NCI-H510A (cell line): Measurements from ENCODE around the gene ANO8.
"Not testable (repeated sequence)": the region's sequence is repeated elsewhere in the genome, so short reads cannot be mapped to it uniquely, and the experiment has no call there.

Experiments
- DNase-seq: peaks from one replicate; lab custom pipeline; 2025; lab: John Stamatoyannopoulos, UW

Gene ANO8

GRCh38 chr19:17334414-17335409 is at the start of gene ANO8:
Gene ANO8 (minus strand): TSS chr19:17334855. CDS start chr19:17334670, 185 bp downstream.
- DNase-seq = peak; percentile 95

DNA sequence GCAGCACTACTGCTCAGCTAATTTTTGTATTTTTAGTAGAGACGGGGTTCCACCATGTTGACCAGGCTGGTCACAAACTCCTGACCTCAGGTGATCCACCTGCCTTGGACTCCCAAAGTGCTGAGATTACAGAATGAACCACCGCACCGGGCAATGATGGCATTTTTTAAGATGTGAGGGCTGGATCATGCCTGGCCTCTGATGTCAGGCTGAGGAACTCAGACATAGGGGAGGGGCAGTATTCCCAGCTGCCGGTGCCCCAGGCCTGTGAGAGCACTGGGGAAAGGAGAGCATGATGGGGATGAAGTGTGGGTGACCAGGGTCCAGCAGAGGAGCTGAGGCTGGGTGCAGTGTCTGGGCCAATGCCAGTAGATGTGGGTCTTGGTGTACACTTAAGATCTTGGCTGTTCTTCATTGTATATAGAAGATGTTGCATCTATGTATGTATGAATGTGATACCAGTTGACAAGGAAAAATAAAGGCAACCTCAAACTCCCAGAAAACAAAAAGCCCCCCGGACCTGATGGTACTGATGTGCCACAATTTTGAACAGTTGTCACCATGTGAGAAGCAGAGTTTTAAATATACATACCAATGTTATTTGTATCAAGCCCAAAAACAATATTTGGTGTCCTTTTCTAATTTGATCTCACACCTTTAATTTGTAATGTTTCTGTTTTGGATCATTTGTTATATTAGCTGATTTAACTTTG is 45.9 kb upstream of the ANO8 start:
- no peak for DNase-seq

GRCh38 chr19:17379221-17379631 is 44.6 kb upstream of the ANO8 start:
- DNase-seq = no peak

GRCh38 chr19:17378271-17378670 is 43.6 kb upstream of the ANO8 start:
- no peak for DNase-seq

GRCh38 chr19:17376935-17377600 is 42.4 kb upstream of the ANO8 start, which contains the start of gene PLVAP:
Gene PLVAP (minus strand): TSS chr19:17377342. CDS start chr19:17377288, 54 bp downstream.
- DNase-seq = no peak

- no peak for DNase-seq
Observed at GRCh38 chr19:17370026-17370587, 35.5 kb upstream of the ANO8 start.

DNA sequence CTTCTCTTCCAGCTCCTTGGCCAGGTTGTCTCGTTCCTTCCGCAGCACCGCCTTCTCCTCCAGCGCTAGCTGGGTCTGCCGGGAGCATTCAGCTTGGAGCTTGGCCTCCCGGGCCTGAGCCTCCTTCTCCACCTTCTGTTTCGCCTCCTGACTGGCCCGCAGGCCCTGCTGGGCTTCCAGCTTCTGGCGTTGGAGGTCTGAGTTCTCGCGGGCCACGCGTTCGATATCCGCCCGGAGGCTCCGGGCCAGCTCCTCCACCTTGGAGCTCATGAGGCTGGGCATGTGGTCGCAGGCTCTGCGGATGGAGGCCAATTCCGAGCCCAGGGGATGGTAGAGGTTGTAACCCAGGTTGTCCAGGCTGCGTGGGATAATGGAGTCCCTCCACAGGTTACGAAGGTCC is 30.7 kb upstream of the ANO8 start:
- no peak for DNase-seq

GRCh38 chr19:17363852-17364605 is 29.4 kb upstream of the ANO8 start:
- DNase-seq = not testable (repeated sequence)

GRCh38 chr19:17359905-17360800 is 25.5 kb upstream of the ANO8 start:
- no peak for DNase-seq

DNA sequence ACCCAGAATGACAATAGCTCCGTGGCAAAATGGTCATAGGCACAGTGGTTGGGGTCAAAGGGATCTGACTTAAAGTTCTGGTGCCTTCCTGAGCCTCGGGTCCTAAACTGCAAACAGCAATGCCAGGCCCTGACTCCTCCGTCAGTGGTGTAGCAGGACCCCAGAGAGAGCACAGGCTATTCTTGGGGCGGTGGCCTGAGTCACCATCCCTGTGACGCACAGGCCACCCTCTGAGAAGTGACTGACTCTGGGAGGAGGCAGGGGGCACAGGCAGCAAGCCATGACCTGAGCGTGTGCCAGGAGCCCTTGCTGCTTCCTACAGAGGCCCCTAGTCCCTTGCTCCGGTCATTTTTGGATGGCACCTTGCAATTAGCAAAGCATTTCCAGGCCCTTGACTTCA is 23.7 kb upstream of the ANO8 start:
- no peak for DNase-seq

- DNase-seq = no peak
Observed at GRCh38 chr19:17357724-17358123, 23.1 kb upstream of the ANO8 start.

DNA sequence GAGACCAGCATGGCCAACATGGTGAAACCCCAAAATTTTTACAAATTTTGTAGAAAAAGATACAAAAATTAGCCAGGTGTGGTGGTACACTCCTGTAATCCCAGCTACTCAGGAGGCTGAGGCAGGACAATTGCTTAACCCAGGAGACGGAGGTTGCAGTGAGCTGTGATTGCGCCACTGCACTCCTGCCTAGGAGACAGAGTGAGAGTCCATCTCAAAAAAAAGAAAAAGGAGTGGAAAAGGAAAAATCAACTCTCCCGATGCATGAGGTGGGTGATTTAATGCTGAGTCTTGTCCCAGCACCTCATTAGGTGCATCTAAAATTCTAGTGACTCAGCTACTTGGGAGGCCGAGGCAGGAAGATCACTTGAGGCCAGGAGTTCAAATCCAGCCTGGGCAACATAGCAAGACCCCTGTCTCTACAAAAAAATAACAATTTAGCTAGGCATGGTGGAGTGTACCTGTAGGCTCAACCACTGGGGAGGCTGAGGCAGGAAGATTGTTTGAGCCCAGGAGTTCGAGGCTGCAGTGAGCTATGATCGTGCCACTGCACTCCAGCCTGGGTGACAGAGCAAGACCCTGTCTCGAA is 22.5 kb upstream of the ANO8 start:
- no peak for DNase-seq

DNA sequence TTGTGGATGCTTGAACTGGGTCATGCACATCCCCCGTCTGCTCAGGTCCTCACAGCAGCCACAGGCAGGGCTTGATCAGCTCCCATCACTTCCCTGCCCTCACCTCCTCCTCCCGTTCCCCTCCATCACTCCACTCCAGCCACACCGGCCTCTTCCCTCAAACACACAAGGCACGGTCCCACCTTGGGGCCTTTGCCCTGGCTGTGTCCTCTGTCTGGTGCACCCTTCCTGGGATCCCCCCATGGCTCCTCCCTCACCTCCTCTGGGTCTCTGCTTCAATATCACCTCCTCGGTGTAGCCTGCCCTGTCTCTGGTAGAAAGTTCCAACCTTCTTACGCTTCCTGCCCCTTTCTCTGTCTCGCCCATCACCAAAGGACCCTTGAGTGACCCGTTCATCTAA is 18.7 kb upstream of the ANO8 start:
- no peak for DNase-seq

- no peak for DNase-seq
Observed at GRCh38 chr19:17352608-17353280, 18.1 kb upstream of the ANO8 start.

DNA sequence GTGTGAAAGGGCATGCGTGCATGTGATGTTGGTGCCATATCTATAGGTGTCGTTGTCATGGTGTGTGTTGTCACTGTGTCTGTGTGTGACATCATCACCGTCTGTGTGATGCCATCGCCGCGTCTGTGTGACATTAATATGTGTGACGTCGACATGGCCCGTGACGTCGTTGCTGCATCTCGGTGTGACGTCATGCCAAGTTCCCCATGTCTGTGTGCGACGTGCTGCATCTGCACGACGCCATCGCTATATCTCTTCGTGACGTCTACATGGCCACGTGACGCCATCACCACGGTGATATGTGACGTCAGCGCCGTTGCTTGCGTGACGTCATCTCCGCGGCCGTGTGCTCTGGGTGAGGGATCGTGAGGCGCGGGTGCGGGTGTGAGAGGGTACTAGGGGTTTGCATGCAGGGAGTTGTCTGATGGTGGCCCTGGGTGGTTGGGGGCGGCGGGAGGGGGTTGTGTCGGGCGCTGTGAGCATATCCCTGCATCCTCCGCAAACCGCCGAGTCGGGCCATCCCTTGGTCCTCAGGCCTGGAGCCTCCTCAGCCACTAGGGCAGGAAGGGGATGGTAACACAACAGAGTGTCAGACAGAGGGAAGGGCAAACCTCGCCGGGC is 17.3 kb upstream of the ANO8 start:
- no peak for DNase-seq

GRCh38 chr19:17348700-17349099 is 14.0 kb upstream of the ANO8 start:
- no peak for DNase-seq

DNA sequence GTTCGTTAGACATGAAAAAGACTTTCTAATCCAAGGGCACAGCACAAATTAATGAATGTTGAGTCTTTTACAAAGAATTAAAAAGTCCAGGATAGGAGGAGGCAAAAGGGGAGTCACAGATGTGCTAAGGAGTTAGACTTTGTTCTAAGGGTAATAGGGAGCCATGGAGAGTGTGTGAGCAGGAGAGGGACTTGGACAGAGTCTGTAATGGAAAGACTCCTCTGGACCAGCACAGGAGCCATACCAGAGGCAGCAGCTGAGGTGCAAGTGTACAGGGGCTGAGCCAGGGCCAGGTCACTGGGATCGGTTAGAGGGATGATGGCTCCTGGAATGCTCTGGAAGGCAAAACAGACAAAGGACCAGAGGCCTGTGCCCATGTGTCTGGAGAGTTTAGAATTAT is 13.2 kb upstream of the ANO8 start:
- no peak for DNase-seq

DNA sequence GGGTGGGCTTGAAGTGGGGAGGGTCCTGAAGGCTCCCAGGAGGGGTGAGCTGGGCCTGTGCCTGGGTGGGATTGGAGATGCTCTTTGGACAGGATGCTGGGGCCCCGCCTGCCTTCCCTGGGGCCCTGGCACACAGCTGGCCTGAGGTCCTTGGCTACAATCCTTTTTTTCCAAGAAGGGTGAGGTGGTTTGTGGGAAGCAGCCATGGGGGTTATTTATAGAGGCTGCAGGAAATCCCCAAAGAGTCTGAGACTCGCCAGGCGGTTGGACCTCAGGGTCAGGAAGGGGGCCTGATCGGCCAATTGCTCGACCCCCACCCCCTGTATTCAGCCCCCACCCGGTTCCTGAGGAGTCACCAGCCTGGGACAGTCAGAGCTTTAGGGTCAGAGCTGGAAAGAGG is 12.7 kb upstream of the ANO8 start:
- no peak for DNase-seq
